Measurements from ENCODE around the gene NTM. TPM values are rescaled to one million over a fixed set of nuclear protein-coding genes. Genes with fewer than 3 reads are reported as not detected.

The NTM gene
- total RNA-seq, 1 experiment from 2014 or later: 9.9 TPM

DNA sequence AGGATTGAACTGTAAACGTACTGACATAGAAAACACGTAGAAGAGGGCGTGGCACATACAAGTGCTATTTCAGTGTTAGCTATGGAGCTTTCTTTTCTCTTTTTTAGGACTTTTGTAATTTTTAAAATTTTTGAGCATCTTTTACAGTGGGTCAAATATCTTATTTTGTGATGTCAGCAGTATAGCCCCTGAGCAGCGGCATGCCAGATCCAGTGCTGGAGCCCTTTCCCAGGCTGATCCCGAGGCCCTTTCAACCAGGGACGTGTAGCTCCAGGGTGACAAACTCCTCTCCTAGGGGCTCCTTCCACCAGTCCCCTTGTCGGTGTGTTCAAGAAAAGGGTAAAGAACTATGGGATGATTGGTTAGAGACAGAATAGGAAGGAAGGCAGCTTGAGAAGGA lies 777.0 kb downstream of the NTM start:
- H3K4me1 Mint-ChIP-seq: peaks cover 10 to 14% of the 10 kb centered on the region in 2 experiments
- H3K27me3 ChIP-seq (ENCODE audit: insufficient read depth, low read length): no peaks in the 10 kb centered on the region
- no peak overlapping the region for H2BK12ac ChIP-seq (ENCODE audit: insufficient read length, low read depth, low read length)
- H2AFZ ChIP-seq (ENCODE audit: low read length): no peak overlapping the region
- H3K36me3 Mint-ChIP-seq (ENCODE audit: insufficient read depth in 1 of 3, low read depth in 3 of 3): peaks cover 0 to 14% (median 7%) of the 10 kb centered on the region in 3 experiments
- no peak overlapping the region for H3K14ac ChIP-seq (ENCODE audit: insufficient read depth, low read length)
- no peak overlapping the region for H3K9ac ChIP-seq (ENCODE audit: extremely low read depth, insufficient read length, low read length)
- no peak overlapping the region for H2BK120ac ChIP-seq (ENCODE audit: low read depth, low read length, poor library complexity, severe bottlenecking)
- no peak overlapping the region; a peak in 1 of 7 replicates for H3K27ac Mint-ChIP-seq
- no peaks in the 10 kb centered on the region for H3K9me3 ChIP-seq (ENCODE audit: control insufficient read depth, low read depth, low read length)
- no peak overlapping the region for H3K18ac ChIP-seq (ENCODE audit: insufficient read length, low read depth, low read length)
- no peak for DNase-seq
- no peak overlapping the region for H2BK5ac ChIP-seq (ENCODE audit: insufficient read length, low read length)
- TF ChIP-seq, protein P1, sequence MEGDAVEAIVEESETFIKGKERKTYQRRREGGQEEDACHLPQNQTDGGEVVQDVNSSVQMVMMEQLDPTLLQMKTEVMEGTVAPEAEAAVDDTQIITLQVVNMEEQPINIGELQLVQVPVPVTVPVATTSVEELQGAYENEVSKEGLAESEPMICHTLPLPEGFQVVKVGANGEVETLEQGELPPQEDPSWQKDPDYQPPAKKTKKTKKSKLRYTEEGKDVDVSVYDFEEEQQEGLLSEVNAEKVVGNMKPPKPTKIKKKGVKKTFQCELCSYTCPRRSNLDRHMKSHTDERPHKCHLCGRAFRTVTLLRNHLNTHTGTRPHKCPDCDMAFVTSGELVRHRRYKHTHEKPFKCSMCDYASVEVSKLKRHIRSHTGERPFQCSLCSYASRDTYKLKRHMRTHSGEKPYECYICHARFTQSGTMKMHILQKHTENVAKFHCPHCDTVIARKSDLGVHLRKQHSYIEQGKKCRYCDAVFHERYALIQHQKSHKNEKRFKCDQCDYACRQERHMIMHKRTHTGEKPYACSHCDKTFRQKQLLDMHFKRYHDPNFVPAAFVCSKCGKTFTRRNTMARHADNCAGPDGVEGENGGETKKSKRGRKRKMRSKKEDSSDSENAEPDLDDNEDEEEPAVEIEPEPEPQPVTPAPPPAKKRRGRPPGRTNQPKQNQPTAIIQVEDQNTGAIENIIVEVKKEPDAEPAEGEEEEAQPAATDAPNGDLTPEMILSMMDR (conservative IDR thresholded peaks at IDR 0.05): no peak
- H2AK5ac ChIP-seq (ENCODE audit: insufficient read length, low read length): no peak overlapping the region
- H3K56ac ChIP-seq (ENCODE audit: insufficient read length, low read depth, low read length): no peak overlapping the region
- no peak overlapping the region for H4K5ac ChIP-seq (ENCODE audit: insufficient read length, low read depth, low read length)
- H3K79me1 ChIP-seq (ENCODE audit: insufficient read depth, low read depth, low read length, poor library complexity, severe bottlenecking): no peaks in the 10 kb centered on the region
- no CpG with 5 or more reads among the region's 7 CpGs for WGBS (ENCODE audit: extremely low coverage, insufficient read length, low lambda C conversion rate)
- H4K91ac ChIP-seq (ENCODE audit: insufficient read length, low read depth, low read length): no peak overlapping the region
- no peak overlapping the region for H3T11ph ChIP-seq (ENCODE audit: low read length)
- H3K23ac ChIP-seq (ENCODE audit: insufficient read length, low read depth, low read length): no peak overlapping the region
- no peak overlapping the region for H3K4me3 Mint-ChIP-seq
- no peak overlapping the region for H2BK15ac ChIP-seq (ENCODE audit: low read depth, low read length)
- H3K79me2 ChIP-seq (ENCODE audit: insufficient read depth, low read length): no peaks in the 10 kb centered on the region
- H3K27ac ChIP-seq (ENCODE audit: insufficient read length, low read depth, low read length): no peak overlapping the region
- no peak overlapping the region for H3K4me2 ChIP-seq (ENCODE audit: insufficient read depth, insufficient read length, low read length)
- no peaks in the 10 kb centered on the region for H4K20me1 ChIP-seq (ENCODE audit: control insufficient read depth, insufficient read depth, insufficient read length)
- H4K8ac ChIP-seq (replicated peaks; ENCODE audit: insufficient read length, low read depth, low read length): no peak overlapping the region
- H3K27me3 Mint-ChIP-seq (ENCODE audit: low read depth): peaks cover 3% of the 10 kb centered on the region
- no peaks in the 10 kb centered on the region for H3K23me2 ChIP-seq (ENCODE audit: insufficient read length, low read depth, low read length, poor library complexity, severe bottlenecking)
- peaks cover 0 to 3% of the 10 kb centered on the region in 2 experiments; a peak in 3 of 5 replicates for H3K9me3 Mint-ChIP-seq
- H3K4ac ChIP-seq (ENCODE audit: low read depth, low read length): no peak overlapping the region
- no peaks in the 10 kb centered on the region for H3K4me1 ChIP-seq (ENCODE audit: insufficient read depth, low read length)
- no peak overlapping the region for H2BK20ac ChIP-seq (ENCODE audit: low read depth, low read length, poor library complexity, severe bottlenecking)
